ENCODE data around the gene ADAMTSL5.

The ADAMTSL5 gene

DNA sequence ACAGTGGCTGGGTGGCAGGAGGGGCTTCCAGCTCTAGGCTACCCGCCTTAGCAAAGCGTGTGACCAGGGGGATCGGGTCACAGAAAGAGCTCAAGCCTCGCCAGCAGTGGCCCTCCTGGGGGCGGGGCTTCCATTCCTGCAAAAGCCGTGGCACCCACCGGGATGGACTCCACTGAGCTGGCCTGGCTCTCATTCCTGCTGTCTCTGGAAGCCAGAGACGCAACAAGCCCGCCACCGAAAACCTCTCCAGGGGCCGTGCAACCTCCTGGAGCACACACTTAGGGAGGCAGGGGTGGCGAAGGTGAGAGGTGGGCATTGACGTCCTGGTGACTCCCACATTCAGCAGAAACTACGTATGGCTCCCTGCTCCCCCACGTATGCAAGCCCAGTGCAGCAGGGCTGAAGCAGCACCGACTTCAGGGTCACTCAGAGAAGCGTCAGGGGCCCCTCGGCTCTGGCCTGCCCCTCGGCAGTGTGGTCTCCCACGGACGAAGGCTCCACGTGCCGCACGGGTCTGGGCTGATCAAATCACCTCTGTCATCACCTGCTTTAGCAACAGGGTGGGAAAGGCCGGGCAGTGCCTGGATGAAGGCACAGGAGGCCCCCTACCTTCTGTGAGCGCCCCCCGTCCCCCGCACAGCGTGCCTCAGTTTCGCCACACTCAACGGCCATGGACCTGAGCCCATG, 36.9 kb downstream of the ADAMTSL5 start:
- Histone ChIP-seq H3K4me1 (ENCODE audit: insufficient read depth, low read length) (no peaks in the 10 kb centered on the region), H3K27me3 (ENCODE audit: insufficient read depth, low read length) (peaks cover 30% of the 10 kb centered on the region), H3K36me3 (ENCODE audit: insufficient read depth, low read depth, low read length) (no peaks in the 10 kb centered on the region), H3K4me3 (ENCODE audit: low read length) (no peak overlapping the region), H3K9me3 (ENCODE audit: insufficient read depth, low read depth, low read length) (no peaks in the 10 kb centered on the region), H3K9ac (ENCODE audit: low read depth, low read length) (no peak overlapping the region), H3K27ac (ENCODE audit: low read length) (no peak overlapping the region)

GRCh38 chr19:1474765-1475351, 38.0 kb downstream of the ADAMTSL5 start:
- H3K36me3 ChIP-seq (ENCODE audit: insufficient read depth, low read depth, low read length) = no peaks in the 10 kb centered on the region
- no peak overlapping the region for H3K4me3 ChIP-seq (ENCODE audit: low read length)
- no peak overlapping the region for H3K27ac ChIP-seq (ENCODE audit: low read length)
- no peaks in the 10 kb centered on the region for H3K4me1 ChIP-seq (ENCODE audit: insufficient read depth, low read length)
- no peak overlapping the region for H3K9ac ChIP-seq (ENCODE audit: low read depth, low read length)
- H3K27me3 ChIP-seq (ENCODE audit: insufficient read depth, low read length) = peaks cover 40% of the 10 kb centered on the region
- no peaks in the 10 kb centered on the region for H3K9me3 ChIP-seq (ENCODE audit: insufficient read depth, low read depth, low read length)

- Histone ChIP-seq H3K27ac (ENCODE audit: low read length) (no peak overlapping the region), H3K9ac (ENCODE audit: low read depth, low read length) (no peak overlapping the region), H3K4me3 (ENCODE audit: low read length) (no peak overlapping the region)
These were observed 38.6 kb downstream of the ADAMTSL5 start for GRCh38 chr19:1474011-1474764.

GRCh38 chr19:1473085-1473851, 39.6 kb downstream of the ADAMTSL5 start:
- no peak overlapping the region for H3K9ac ChIP-seq (ENCODE audit: low read depth, low read length)
- peaks cover 56% of the 10 kb centered on the region for H3K27me3 ChIP-seq (ENCODE audit: insufficient read depth, low read length)
- H3K36me3 ChIP-seq (ENCODE audit: insufficient read depth, low read depth, low read length) = no peaks in the 10 kb centered on the region
- no peaks in the 10 kb centered on the region for H3K9me3 ChIP-seq (ENCODE audit: insufficient read depth, low read depth, low read length)
- no peaks in the 10 kb centered on the region for H3K4me1 ChIP-seq (ENCODE audit: insufficient read depth, low read length)
- H3K27ac ChIP-seq (ENCODE audit: low read length) = no peak overlapping the region
- H3K4me3 ChIP-seq (ENCODE audit: low read length) = no peak overlapping the region

More at GRCh38 chr19:1474011-1474764, 38.6 kb downstream of the ADAMTSL5 start:
- H3K4me1 ChIP-seq (ENCODE audit: insufficient read depth, low read length) = no peaks in the 10 kb centered on the region
- H3K27me3 ChIP-seq (ENCODE audit: insufficient read depth, low read length) = peaks cover 47% of the 10 kb centered on the region
- no peaks in the 10 kb centered on the region for H3K9me3 ChIP-seq (ENCODE audit: insufficient read depth, low read depth, low read length)
- no peaks in the 10 kb centered on the region for H3K36me3 ChIP-seq (ENCODE audit: insufficient read depth, low read depth, low read length)

GRCh38 chr19:1472231-1473084, 40.4 kb downstream of the ADAMTSL5 start:
- no peaks in the 10 kb centered on the region for H3K36me3 ChIP-seq (ENCODE audit: insufficient read depth, low read depth, low read length)
- no peak overlapping the region for H3K27ac ChIP-seq (ENCODE audit: low read length)
- no peak overlapping the region for H3K9ac ChIP-seq (ENCODE audit: low read depth, low read length)
- no peaks in the 10 kb centered on the region for H3K9me3 ChIP-seq (ENCODE audit: insufficient read depth, low read depth, low read length)
- H3K4me3 ChIP-seq (ENCODE audit: low read length) = no peak overlapping the region
- peaks cover 64% of the 10 kb centered on the region for H3K27me3 ChIP-seq (ENCODE audit: insufficient read depth, low read length)
- no peaks in the 10 kb centered on the region for H3K4me1 ChIP-seq (ENCODE audit: insufficient read depth, low read length)

DNA sequence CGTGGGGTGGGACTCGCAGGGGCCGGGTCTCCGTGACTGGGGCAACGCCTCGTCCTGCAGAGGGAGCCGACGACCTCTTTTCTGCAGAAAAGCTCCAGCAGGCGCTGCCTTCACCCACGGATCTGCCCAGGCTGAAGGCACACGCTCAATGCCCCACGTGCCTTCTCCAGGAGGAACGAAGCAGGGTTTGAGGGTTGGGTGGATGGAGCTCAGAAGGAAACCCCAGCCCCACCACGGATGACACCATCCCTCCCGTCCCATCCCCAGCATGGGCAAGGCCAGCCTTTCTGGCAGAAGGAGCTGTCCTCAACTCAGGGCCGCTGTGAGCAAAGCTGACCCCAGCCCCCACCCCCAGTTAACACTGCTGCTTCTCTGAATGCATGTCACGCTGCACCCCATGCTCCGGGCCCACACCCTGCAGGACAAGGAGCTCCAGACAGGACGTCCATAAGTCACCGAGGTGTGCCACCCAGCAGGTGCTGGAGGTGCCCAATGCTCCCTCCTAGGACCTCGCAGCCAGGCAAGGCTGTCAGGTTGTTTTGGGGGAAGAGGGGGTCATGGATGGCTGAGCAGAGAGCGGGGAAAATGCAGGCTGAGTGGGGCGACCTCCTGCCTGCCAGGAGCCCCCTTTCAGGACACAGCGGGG, 41.2 kb downstream of the ADAMTSL5 start:
- Histone ChIP-seq H3K9me3 (ENCODE audit: insufficient read depth, low read depth, low read length) (no peaks in the 10 kb centered on the region), H3K4me3 (ENCODE audit: low read length) (no peak overlapping the region), H3K27ac (ENCODE audit: low read length) (no peak overlapping the region), H3K4me1 (ENCODE audit: insufficient read depth, low read length) (no peaks in the 10 kb centered on the region), H3K27me3 (ENCODE audit: insufficient read depth, low read length) (peaks cover 72% of the 10 kb centered on the region), H3K36me3 (ENCODE audit: insufficient read depth, low read depth, low read length) (no peaks in the 10 kb centered on the region), H3K9ac (ENCODE audit: low read depth, low read length) (no peak overlapping the region)

DNA sequence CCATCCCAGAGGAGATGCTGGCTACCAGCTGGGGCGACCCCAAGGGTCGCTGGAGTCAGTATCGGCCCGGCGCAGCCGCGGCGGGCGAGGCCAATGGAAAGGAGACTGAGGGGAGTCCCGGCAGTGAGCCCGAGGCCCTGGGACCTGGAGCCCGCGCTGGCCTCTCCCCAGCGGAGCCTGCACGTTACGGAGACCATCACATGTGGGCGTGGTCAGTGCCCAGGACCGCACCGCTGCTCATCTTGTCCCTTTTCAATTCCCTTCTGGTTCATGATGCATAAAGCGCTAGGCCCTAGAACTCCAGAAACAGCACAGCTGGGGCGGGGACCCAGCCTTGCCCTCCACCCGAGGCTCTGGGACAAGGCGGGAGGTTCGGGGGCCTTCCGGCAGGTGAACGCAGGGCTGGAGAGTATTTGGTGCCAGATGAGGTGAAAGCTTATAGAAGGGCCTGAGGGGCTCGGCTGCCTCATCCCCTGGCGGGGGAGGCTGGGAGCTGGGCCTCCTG, 41.8 kb downstream of the ADAMTSL5 start:
- Histone ChIP-seq H3K9me3 (ENCODE audit: insufficient read depth, low read depth, low read length) (no peaks in the 10 kb centered on the region), H3K36me3 (ENCODE audit: insufficient read depth, low read depth, low read length) (no peaks in the 10 kb centered on the region), H3K9ac (ENCODE audit: low read depth, low read length) (no peak overlapping the region), H3K27me3 (ENCODE audit: insufficient read depth, low read length) (peaks cover 78% of the 10 kb centered on the region), H3K4me3 (ENCODE audit: low read length) (peak overlapping the region; percentile 54; the same call in 1 of the 2 replicates), H3K4me1 (ENCODE audit: insufficient read depth, low read length) (no peaks in the 10 kb centered on the region), H3K27ac (ENCODE audit: low read length) (no peak overlapping the region)

GRCh38 chr19:1470305-1471009, 42.4 kb downstream of the ADAMTSL5 start:
- Histone ChIP-seq H3K9me3 (ENCODE audit: insufficient read depth, low read depth, low read length) (no peaks in the 10 kb centered on the region), H3K9ac (ENCODE audit: low read depth, low read length) (no peak overlapping the region), H3K27me3 (ENCODE audit: insufficient read depth, low read length) (peaks cover 84% of the 10 kb centered on the region), H3K36me3 (ENCODE audit: insufficient read depth, low read depth, low read length) (no peaks in the 10 kb centered on the region), H3K4me3 (ENCODE audit: low read length) (peak overlapping the region; percentile 54; the same call in 1 of the 2 replicates), H3K27ac (ENCODE audit: low read length) (no peak overlapping the region), H3K4me1 (ENCODE audit: insufficient read depth, low read length) (no peaks in the 10 kb centered on the region)

- Histone ChIP-seq H3K27me3 (ENCODE audit: insufficient read depth, low read length) (peaks cover 89% of the 10 kb centered on the region), H3K9me3 (ENCODE audit: insufficient read depth, low read depth, low read length) (no peaks in the 10 kb centered on the region), H3K27ac (ENCODE audit: low read length) (no peak overlapping the region), H3K4me1 (ENCODE audit: insufficient read depth, low read length) (no peaks in the 10 kb centered on the region), H3K4me3 (ENCODE audit: low read length) (no peak overlapping the region), H3K9ac (ENCODE audit: low read depth, low read length) (no peak overlapping the region), H3K36me3 (ENCODE audit: insufficient read depth, low read depth, low read length) (no peaks in the 10 kb centered on the region)
These were observed 42.8 kb downstream of the ADAMTSL5 start for GRCh38 chr19:1470055-1470304.

GRCh38 chr19:1469255-1470054, 43.4 kb downstream of the ADAMTSL5 start:
- H3K9ac ChIP-seq (ENCODE audit: low read depth, low read length) = no peak overlapping the region
- H3K36me3 ChIP-seq (ENCODE audit: insufficient read depth, low read depth, low read length) = no peaks in the 10 kb centered on the region
- H3K27ac ChIP-seq (ENCODE audit: low read length) = no peak overlapping the region
- H3K4me3 ChIP-seq (ENCODE audit: low read length) = no peak overlapping the region
- peaks cover 94% of the 10 kb centered on the region for H3K27me3 ChIP-seq (ENCODE audit: insufficient read depth, low read length)
- H3K4me1 ChIP-seq (ENCODE audit: insufficient read depth, low read length) = no peaks in the 10 kb centered on the region
- H3K9me3 ChIP-seq (ENCODE audit: insufficient read depth, low read depth, low read length) = no peaks in the 10 kb centered on the region
